H9 (cell line): ENCODE data around the gene TBL1X. TPM values are rescaled to one million over a fixed set of nuclear protein-coding genes. Genes with fewer than 3 reads are reported as not detected.

ENCODE experiments used
- DNase-seq: peaks from one replicate; pipeline ENCODE4 v3.0.0-alpha.2; 2017
- H2AFZ ChIP-seq: one replicate; pipeline ENCODE4 v1.6.1; 2013; ENCODE audit warnings: mild to moderate bottlenecking, low read length, control low read depth, moderate library complexity
- H2AK5ac ChIP-seq: 2 replicates; pipeline ENCODE4 v1.6.1; 2013; ENCODE audit warnings: low read length, control low read depth, mixed read lengths; ENCODE audit not compliant: insufficient read length
- H2BK120ac ChIP-seq: one replicate; pipeline ENCODE4 v1.6.1; 2013; ENCODE audit warnings: low read depth, mild to moderate bottlenecking, low read length, control low read depth, inconsistent platforms; ENCODE audit not compliant: poor library complexity, severe bottlenecking
- H2BK12ac ChIP-seq: 2 replicates; pipeline ENCODE4 v1.6.1; 2013; ENCODE audit warnings: low read length, control low read depth, mixed read lengths, low read depth; ENCODE audit not compliant: insufficient read length
- H2BK15ac ChIP-seq: 2 replicates; pipeline ENCODE4 v1.6.1; 2013; ENCODE audit warnings: low read depth, low read length, control low read depth
- H2BK20ac ChIP-seq: one replicate; pipeline ENCODE4 v1.6.1; 2013; ENCODE audit warnings: low read depth, mild to moderate bottlenecking, low read length, control low read depth, inconsistent platforms; ENCODE audit not compliant: poor library complexity, severe bottlenecking
- H2BK5ac ChIP-seq: 2 replicates; pipeline ENCODE4 v1.6.1; 2013; ENCODE audit warnings: low read length, control low read depth, mixed read lengths; ENCODE audit not compliant: insufficient read length
- H3K14ac ChIP-seq: 2 replicates; pipeline ENCODE4 v1.6.1; 2013; ENCODE audit warnings: low read length, control low read depth; ENCODE audit not compliant: insufficient read depth
- H3K18ac ChIP-seq: 2 replicates; pipeline ENCODE4 v1.6.1; 2013; ENCODE audit warnings: low read depth, mild to moderate bottlenecking, mixed read lengths, low read length, control low read depth; ENCODE audit not compliant: insufficient read length
- H3K23ac ChIP-seq: 2 replicates; pipeline ENCODE4 v1.6.1; 2013; ENCODE audit warnings: low read length, control low read depth, mixed read lengths, low read depth; ENCODE audit not compliant: insufficient read length
- H3K23me2 ChIP-seq: 2 replicates; pipeline ENCODE4 v1.6.1; 2013; ENCODE audit warnings: low read depth, mild to moderate bottlenecking, mixed read lengths, low read length, control low read depth; ENCODE audit not compliant: insufficient read length, poor library complexity, severe bottlenecking
- H3K27ac ChIP-seq: 2 replicates; pipeline ENCODE4 v1.5.1; 2013; ENCODE audit warnings: low read length, control low read depth, mixed read lengths, low read depth; ENCODE audit not compliant: insufficient read length
- H3K27me3 ChIP-seq: 2 replicates; pipeline ENCODE4 v1.6.1; 2013; ENCODE audit warnings: low read length, control low read depth, inconsistent platforms; ENCODE audit not compliant: insufficient read depth
- H3K4ac ChIP-seq: 2 replicates; pipeline ENCODE4 v1.6.1; 2013; ENCODE audit warnings: low read depth, mild to moderate bottlenecking, control low read depth, inconsistent platforms, low read length, moderate library complexity
- H3K4me1 ChIP-seq: 2 replicates; pipeline ENCODE4 v1.6.1; 2013; ENCODE audit warnings: low read length, control low read depth, inconsistent platforms; ENCODE audit not compliant: insufficient read depth
- H3K4me2 ChIP-seq: 2 replicates; pipeline ENCODE4 v1.6.1; 2013; ENCODE audit warnings: low read length, control low read depth, mixed read lengths; ENCODE audit not compliant: insufficient read length, insufficient read depth
- H3K56ac ChIP-seq: 2 replicates; pipeline ENCODE4 v1.6.1; 2013; ENCODE audit warnings: low read depth, mild to moderate bottlenecking, mixed read lengths, low read length, control low read depth; ENCODE audit not compliant: insufficient read length
- H3K79me1 ChIP-seq: 2 replicates; pipeline ENCODE4 v1.6.1; 2013; ENCODE audit warnings: low read depth, mild to moderate bottlenecking, moderate library complexity, low read length, control low read depth, inconsistent platforms; ENCODE audit not compliant: insufficient read depth, poor library complexity, severe bottlenecking
- H3K79me2 ChIP-seq: 2 replicates; pipeline ENCODE4 v1.6.1; 2013; ENCODE audit warnings: low read length, control low read depth, inconsistent platforms; ENCODE audit not compliant: insufficient read depth
- H3K9ac ChIP-seq: 2 replicates; pipeline ENCODE4 v1.6.1; 2013; ENCODE audit warnings: low read length, control low read depth, mixed read lengths; ENCODE audit not compliant: insufficient read length; ENCODE audit errors: extremely low read depth
- H3K9me3 ChIP-seq: one replicate; pipeline ENCODE4 v1.6.1; 2013; ENCODE audit warnings: low read depth, low read length, inconsistent platforms; ENCODE audit not compliant: control insufficient read depth
- H3T11ph ChIP-seq: one replicate; pipeline ENCODE4 v1.6.1; 2013; ENCODE audit warnings: mild to moderate bottlenecking, low read length, control low read depth, inconsistent platforms
- H4K20me1 ChIP-seq: one replicate; pipeline ENCODE4 v1.6.1; 2013; ENCODE audit not compliant: control insufficient read depth, insufficient read length, insufficient read depth
- H4K5ac ChIP-seq: 2 replicates; pipeline ENCODE4 v1.6.1; 2013; ENCODE audit warnings: low read depth, mild to moderate bottlenecking, mixed read lengths, low read length, control low read depth; ENCODE audit not compliant: insufficient read length
- H4K8ac ChIP-seq: replicated peaks from 2 replicates; pipeline ENCODE4 v1.6.1; 2013; ENCODE audit warnings: low read length, control low read depth, mixed read lengths, low read depth; ENCODE audit not compliant: insufficient read length
- H4K91ac ChIP-seq: 2 replicates; pipeline ENCODE4 v1.6.1; 2013; ENCODE audit warnings: low read depth, mild to moderate bottlenecking, moderate library complexity, mixed read lengths, low read length, control low read depth; ENCODE audit not compliant: insufficient read length
- H3K27ac Mint-ChIP-seq, 3 experiments: 2 replicates in 2 of 3; 3 replicates in 1 of 3; pipeline ENCODE4 v1.8.0; 2020 to 2021; ENCODE audit warnings: mixed read lengths in 3 of 3, mild to moderate bottlenecking in 1 of 3, moderate library complexity in 1 of 3
- H3K27me3 Mint-ChIP-seq: 2 replicates; pipeline ENCODE4 v1.8.0; 2021; ENCODE audit warnings: low read depth, mild to moderate bottlenecking, moderate library complexity, mixed read lengths
- H3K36me3 Mint-ChIP-seq, 3 experiments: 2 replicates in 2 of 3; 3 replicates in 1 of 3; pipeline ENCODE4 v1.8.0; 2020 to 2021; ENCODE audit warnings: low read depth in 3 of 3, mixed read lengths in 3 of 3; ENCODE audit not compliant: insufficient read depth in 1 of 3
- H3K4me1 Mint-ChIP-seq, 2 experiments: 2 replicates each; pipeline ENCODE4 v1.8.0; 2020; ENCODE audit warnings: mixed read lengths in 2 of 2
- H3K4me3 Mint-ChIP-seq, 2 experiments: 2 replicates in 1 of 2; 3 replicates in 1 of 2; pipeline ENCODE4 v1.8.0; 2020 to 2021; ENCODE audit warnings: mild to moderate bottlenecking in 2 of 2, mixed read lengths in 2 of 2, moderate library complexity in 1 of 2
- H3K9me3 Mint-ChIP-seq, 2 experiments: 2 replicates in 1 of 2; 3 replicates in 1 of 2; pipeline ENCODE4 v1.8.0; 2020; ENCODE audit warnings: mild to moderate bottlenecking in 2 of 2, mixed read lengths in 2 of 2, moderate library complexity in 1 of 2
- CTCF ChIP-seq: fragments of 200-600 bp; sonication (generic); conservative IDR thresholded peaks from 3 replicates; pipeline ENCODE4 v1.8.0; 2021; ENCODE audit warnings: antibody characterized with exemption, mild to moderate bottlenecking
- WGBS: extraction: QIAGEN DNeasy Blood & Tissue Kit; methylation state at CpG from one replicate; pipeline ENCODE4 v1.1.7; 2013; ENCODE audit warnings: missing lambda C conversion rate, low lambda C conversion rate, mixed read lengths; ENCODE audit not compliant: insufficient read length; ENCODE audit errors: extremely low coverage; 5-methylcytosine and 5-hydroxymethylcytosine counted together
- total RNA-seq: library from RNA; stranded (reverse); gene quantifications from 2 replicates; pipeline ENCODE4 v1.2.1, GENCODE V29; 2021

The TBL1X gene
- total RNA-seq, 1 experiment from 2014 or later, result 24.1 TPM

GRCh38 chrX:9671998-9672397 lies 207.1 kb downstream of the TBL1X start:
- Histone ChIP-seq H2BK120ac (no peak overlapping the region), H2BK12ac (no peak overlapping the region), H2BK20ac (no peak overlapping the region), H3K4me2 (no peak overlapping the region), H3K27ac (no peak overlapping the region), H3K14ac (no peak overlapping the region), H3K27me3 (no peaks in the 10 kb centered on the region), H4K5ac (no peak overlapping the region), H3K79me2 (no peaks in the 10 kb centered on the region), H3K9me3 (no peaks in the 10 kb centered on the region), H3K23me2 (no peaks in the 10 kb centered on the region), H3K23ac (no peak overlapping the region), H4K91ac (no peak overlapping the region), H3T11ph (no peak overlapping the region), H2BK5ac (no peak overlapping the region), H3K9ac (no peak overlapping the region), H2AFZ (no peak overlapping the region), H3K4me1 (peaks cover 2% of the 10 kb centered on the region; the same call in 1 of the 2 replicates), H2BK15ac (no peak overlapping the region), H3K4ac (no peak overlapping the region), H3K56ac (no peak overlapping the region), H4K8ac (no peak overlapping the region), H3K18ac (no peak overlapping the region), H3K79me1 (no peaks in the 10 kb centered on the region), H4K20me1 (no peaks in the 10 kb centered on the region), H2AK5ac (no peak overlapping the region)
- Mint-ChIP-seq H3K4me3 (no peak overlapping the region), H3K4me1 (peaks cover 24 to 25% of the 10 kb centered on the region in 2 experiments), H3K27ac (no peak overlapping the region), H3K27me3 (no peaks in the 10 kb centered on the region; the same call in 1 of the 2 replicates), H3K36me3 (peaks cover 20 to 27% (median 24%) of the 10 kb centered on the region in 3 experiments), H3K9me3 (peaks cover 2 to 37% of the 10 kb centered on the region in 2 experiments; a peak in 4 of 5 replicates)
- DNase-seq, result no peak
- TF ChIP-seq CTCF, result no peak
- WGBS, result no CpG with 5 or more reads among the region's 3 CpGs
